BE2C (cell line): ENCODE data around the gene MIA3.

Source experiments
- DNase-seq: peaks from one replicate; pipeline ENCODE4 v3.0.0-alpha.2; 2020
- H3K27me3 ChIP-seq: fragments of 250-450 bp; sonication (Bioruptor Pico); 2 replicates; pipeline ENCODE4 v1.5.1; 2020; ENCODE audit warnings: mild to moderate bottlenecking
- H3K36me3 ChIP-seq: fragments of 250-450 bp; sonication (Bioruptor Pico); 2 replicates; pipeline ENCODE4 v1.5.1; 2020; ENCODE audit warnings: mild to moderate bottlenecking
- H3K4me1 ChIP-seq: fragments of 250-450 bp; sonication (Bioruptor Pico); 2 replicates; pipeline ENCODE4 v1.5.1; 2020
- H3K4me3 ChIP-seq: 2 replicates; pipeline ENCODE4 v1.5.1; 2011; ENCODE audit warnings: low read depth, low read length
- H3K9me3 ChIP-seq: fragments of 250-450 bp; sonication (Bioruptor Pico); 2 replicates; pipeline ENCODE4 v1.5.1; 2020
- CTCF ChIP-seq: IDR thresholded peaks from 2 replicates; pipeline ENCODE4 v1.5.1; 2012; ENCODE audit warnings: mild to moderate bottlenecking, low read depth, low read length

MIA3 gene

GRCh38 chr1:222670110-222670509 is 52.2 kb downstream of the MIA3 start:
- Histone ChIP-seq H3K4me1 (no peaks in the 10 kb centered on the region), H3K9me3 (no peaks in the 10 kb centered on the region), H3K4me3 (no peak overlapping the region), H3K36me3 (peaks cover 32% of the 10 kb centered on the region), H3K27me3 (no peaks in the 10 kb centered on the region)
- no peak for DNase-seq
- TF ChIP-seq CTCF: no peak

GRCh38 chr1:222680080-222680479 is 62.2 kb downstream of the MIA3 start:
- no peaks in the 10 kb centered on the region; the same call in 1 of the 2 replicates for H3K36me3 ChIP-seq
- no peak for TF ChIP-seq CTCF
- no peaks in the 10 kb centered on the region for H3K9me3 ChIP-seq
- no peak for DNase-seq
- no peaks in the 10 kb centered on the region for H3K27me3 ChIP-seq
- no peak overlapping the region for H3K4me3 ChIP-seq
- no peaks in the 10 kb centered on the region for H3K4me1 ChIP-seq

GRCh38 chr1:222691016-222691415 is 73.1 kb downstream of the MIA3 start:
- DNase-seq: no peak
- Histone ChIP-seq H3K4me3 (no peak overlapping the region), H3K4me1 (peaks cover 5% of the 10 kb centered on the region; the same call in 1 of the 2 replicates), H3K9me3 (no peaks in the 10 kb centered on the region), H3K27me3 (no peaks in the 10 kb centered on the region), H3K36me3 (peaks cover 20% of the 10 kb centered on the region)
- no peak for TF ChIP-seq CTCF

- Histone ChIP-seq H3K9me3 (no peaks in the 10 kb centered on the region), H3K27me3 (no peaks in the 10 kb centered on the region), H3K4me1 (peaks cover 5% of the 10 kb centered on the region; the same call in 1 of the 2 replicates), H3K36me3 (peaks cover 11% of the 10 kb centered on the region; the same call in 1 of the 2 replicates), H3K4me3 (no peak overlapping the region)
- TF ChIP-seq CTCF: no peak
- no peak for DNase-seq
Observed at GRCh38 chr1:222694927-222695326, 77.0 kb downstream of the MIA3 start.

- DNase-seq: no peak
- peaks cover 8% of the 10 kb centered on the region; the same call in 1 of the 2 replicates for H3K36me3 ChIP-seq
- TF ChIP-seq CTCF: no peak
- no peaks in the 10 kb centered on the region for H3K27me3 ChIP-seq
- H3K9me3 ChIP-seq: no peaks in the 10 kb centered on the region
- peaks cover 5% of the 10 kb centered on the region; the same call in 1 of the 2 replicates for H3K4me1 ChIP-seq
- no peak overlapping the region for H3K4me3 ChIP-seq
Observed at GRCh38 chr1:222696741-222697140, 78.8 kb downstream of the MIA3 start.

- H3K36me3 ChIP-seq: peaks cover 8% of the 10 kb centered on the region; the same call in 1 of the 2 replicates
- H3K27me3 ChIP-seq: no peaks in the 10 kb centered on the region
- DNase-seq: no peak
- no peaks in the 10 kb centered on the region for H3K9me3 ChIP-seq
- H3K4me1 ChIP-seq: peaks cover 5% of the 10 kb centered on the region; the same call in 1 of the 2 replicates
- TF ChIP-seq CTCF: no peak
- no peak overlapping the region for H3K4me3 ChIP-seq
Observed at GRCh38 chr1:222697203-222697602, 79.3 kb downstream of the MIA3 start.
